Smooth muscle cell (in vitro differentiated cells): ENCODE results near the gene EBF3. TPM values are rescaled to one million over a fixed set of nuclear protein-coding genes. Genes with fewer than 3 reads are reported as not detected.

ENCODE experiments used
- DNase-seq: peaks from one replicate; lab custom pipeline; 2025; ENCODE audit not compliant: unreplicated experiment; lab: John Stamatoyannopoulos, UW
- H2AFZ ChIP-seq: fragments of 200-600 bp; sonication (generic); 2 replicates; pipeline ENCODE4 v1.6.0; 2016; ENCODE audit warnings: antibody characterized with exemption, low read depth, mild to moderate bottlenecking
- H3F3A ChIP-seq: fragments of 200-600 bp; sonication (generic); 2 replicates; pipeline ENCODE4 v1.6.0; 2017; ENCODE audit warnings: antibody characterized with exemption, low read depth
- H3K27ac ChIP-seq: fragments of 200-600 bp; sonication (generic); 2 replicates; pipeline ENCODE4 v1.5.1; 2016; ENCODE audit warnings: low read depth, mild to moderate bottlenecking
- H3K27me3 ChIP-seq: fragments of 200-600 bp; sonication (generic); 2 replicates; pipeline ENCODE4 v1.6.1; 2016; ENCODE audit warnings: low read depth, mild to moderate bottlenecking
- H3K36me3 ChIP-seq: fragments of 200-600 bp; sonication (generic); 2 replicates; pipeline ENCODE4 v1.5.1; 2016; ENCODE audit warnings: low read depth
- H3K4me1 ChIP-seq: fragments of 200-600 bp; sonication (generic); 2 replicates; pipeline ENCODE4 v1.5.1; 2016; ENCODE audit warnings: low read depth
- H3K4me2 ChIP-seq: fragments of 200-600 bp; sonication (generic); 2 replicates; pipeline ENCODE4 v1.6.0; 2016; ENCODE audit warnings: mild to moderate bottlenecking
- H3K4me3 ChIP-seq: fragments of 200-600 bp; sonication (generic); 2 replicates; pipeline ENCODE4 v1.5.1; 2016; ENCODE audit warnings: mild to moderate bottlenecking
- H3K79me2 ChIP-seq: fragments of 200-600 bp; sonication (generic); 2 replicates; pipeline ENCODE4 v1.6.0; 2016; ENCODE audit warnings: low read depth, mild to moderate bottlenecking
- H3K9ac ChIP-seq: fragments of 200-600 bp; sonication (generic); 2 replicates; pipeline ENCODE4 v1.6.0; 2016; ENCODE audit warnings: low read depth
- H3K9me3 ChIP-seq: fragments of 200-600 bp; sonication (generic); replicated peaks from 2 replicates; pipeline ENCODE4 v1.5.1; 2016; ENCODE audit warnings: low read depth
- H4K20me1 ChIP-seq: fragments of 200-600 bp; sonication (generic); 2 replicates; pipeline ENCODE4 v1.6.0; 2016; ENCODE audit warnings: low read depth
- WGBS: methylation state at CpG from one replicate; pipeline ENCODE4 v1.1.7; 2016; ENCODE audit warnings: low lambda C conversion rate; 5-methylcytosine and 5-hydroxymethylcytosine counted together
- polyA plus RNA-seq: library from polyadenylated mRNA; unstranded; fragments of >200 nt; fragmentation: Nextera tagmentation; extraction: Ambion mirVana; gene quantifications from 2 replicates; pipeline ENCODE4 v1.2.1, GENCODE V29; 2016
- total RNA-seq: library from RNA; depleted of rRNA; stranded (reverse); fragments of >200 nt; gene quantifications from 2 replicates; pipeline ENCODE4 v1.2.3, GENCODE V29; 2014
- TF ChIP-seq, protein P1 (sequence below): fragments of 200-600 bp; sonication (generic); IDR thresholded peaks from 2 replicates; pipeline ENCODE4 v1.5.1; 2017; ENCODE audit warnings: borderline replicate concordance, mild to moderate bottlenecking, antibody characterized with exemption; ENCODE audit not compliant: insufficient read depth, poor library complexity, severe bottlenecking

Gene EBF3
- total and polyA plus RNA-seq, 2 experiments from 2014 or later: not detected

DNA sequence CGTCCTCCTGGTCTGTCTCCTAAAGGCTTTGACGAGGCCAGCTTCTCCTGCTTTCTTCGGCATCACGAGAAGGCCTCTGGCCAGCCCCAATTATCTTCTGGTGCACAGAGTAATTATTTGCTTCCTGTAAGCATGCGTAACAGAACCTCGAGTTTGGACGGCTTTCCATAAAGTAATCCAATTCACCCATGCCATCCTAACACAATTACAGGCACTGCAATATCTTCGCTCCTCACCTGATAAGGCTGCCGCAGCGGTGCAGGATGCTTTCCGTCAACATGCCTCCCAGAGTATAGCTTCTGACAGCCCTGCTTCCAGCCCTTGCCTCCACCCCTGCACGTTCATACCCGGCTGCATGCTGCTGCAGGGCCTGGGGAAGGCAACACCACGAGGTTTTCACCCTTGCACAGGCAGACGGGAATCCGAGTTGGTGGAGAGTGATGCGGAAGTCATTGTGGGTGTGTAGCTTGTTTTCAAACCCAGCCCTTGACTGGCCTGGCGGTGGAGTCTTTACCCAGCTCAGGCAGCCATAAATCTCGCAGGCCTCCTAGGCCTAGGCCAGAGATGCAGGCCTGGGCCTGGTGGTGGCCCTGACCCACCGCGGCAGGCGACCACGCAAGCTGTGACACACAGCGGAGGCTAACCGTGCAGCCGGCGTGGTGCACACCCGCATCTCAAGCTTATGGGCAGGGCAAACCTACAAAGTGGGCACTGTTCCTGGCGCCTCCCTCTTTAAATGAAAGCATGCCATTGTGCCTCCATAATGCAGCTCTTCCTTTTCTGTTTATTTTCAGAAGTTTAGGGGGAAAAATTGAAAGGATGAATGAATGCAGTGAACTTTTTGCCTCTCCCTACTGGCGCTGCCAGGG, 12.7 kb downstream of the EBF3 start:
- no peak for DNase-seq
- peaks cover 25% of the 10 kb centered on the region for H3K27me3 ChIP-seq
- TF ChIP-seq, protein P1, sequence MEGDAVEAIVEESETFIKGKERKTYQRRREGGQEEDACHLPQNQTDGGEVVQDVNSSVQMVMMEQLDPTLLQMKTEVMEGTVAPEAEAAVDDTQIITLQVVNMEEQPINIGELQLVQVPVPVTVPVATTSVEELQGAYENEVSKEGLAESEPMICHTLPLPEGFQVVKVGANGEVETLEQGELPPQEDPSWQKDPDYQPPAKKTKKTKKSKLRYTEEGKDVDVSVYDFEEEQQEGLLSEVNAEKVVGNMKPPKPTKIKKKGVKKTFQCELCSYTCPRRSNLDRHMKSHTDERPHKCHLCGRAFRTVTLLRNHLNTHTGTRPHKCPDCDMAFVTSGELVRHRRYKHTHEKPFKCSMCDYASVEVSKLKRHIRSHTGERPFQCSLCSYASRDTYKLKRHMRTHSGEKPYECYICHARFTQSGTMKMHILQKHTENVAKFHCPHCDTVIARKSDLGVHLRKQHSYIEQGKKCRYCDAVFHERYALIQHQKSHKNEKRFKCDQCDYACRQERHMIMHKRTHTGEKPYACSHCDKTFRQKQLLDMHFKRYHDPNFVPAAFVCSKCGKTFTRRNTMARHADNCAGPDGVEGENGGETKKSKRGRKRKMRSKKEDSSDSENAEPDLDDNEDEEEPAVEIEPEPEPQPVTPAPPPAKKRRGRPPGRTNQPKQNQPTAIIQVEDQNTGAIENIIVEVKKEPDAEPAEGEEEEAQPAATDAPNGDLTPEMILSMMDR: no peak
- no peaks in the 10 kb centered on the region for H3K36me3 ChIP-seq
- H2AFZ ChIP-seq: no peak overlapping the region
- H3K4me3 ChIP-seq: no peak overlapping the region
- peaks cover 6% of the 10 kb centered on the region for H3K4me1 ChIP-seq
- no peak overlapping the region for H3K9ac ChIP-seq
- WGBS: 84% methylated on average over 30 of the region's 30 CpGs
- H3F3A ChIP-seq: no peaks in the 10 kb centered on the region
- H3K27ac ChIP-seq: no peak overlapping the region
- H3K79me2 ChIP-seq: no peaks in the 10 kb centered on the region
- no peak overlapping the region for H3K4me2 ChIP-seq
- H4K20me1 ChIP-seq: no peaks in the 10 kb centered on the region
- H3K9me3 ChIP-seq: no peaks in the 10 kb centered on the region

DNA sequence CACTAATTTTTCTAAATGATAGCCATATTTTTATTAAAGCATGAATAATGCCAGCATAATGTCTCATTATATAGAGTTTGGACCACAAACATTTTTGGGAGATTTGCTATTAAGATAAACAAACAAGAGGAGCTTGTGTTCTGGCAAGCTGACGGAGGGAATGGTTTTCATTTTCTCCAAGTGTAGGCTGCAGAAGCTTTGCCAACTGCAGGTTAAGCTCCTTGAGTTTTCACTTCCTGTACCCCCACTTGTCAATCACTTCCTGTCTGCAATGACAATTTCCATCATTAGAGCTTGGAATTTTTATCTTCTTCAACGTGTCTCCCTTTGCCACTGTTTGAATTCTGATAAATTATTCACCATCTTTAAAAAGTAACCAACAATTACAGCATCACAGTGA, 13.4 kb downstream of the EBF3 start:
- Histone ChIP-seq H3K9me3 (no peaks in the 10 kb centered on the region), H3K27me3 (peaks cover 18% of the 10 kb centered on the region), H3K4me2 (peak overlapping the region; percentile 87), H3K36me3 (no peaks in the 10 kb centered on the region), H3K4me3 (no peak overlapping the region), H3K27ac (no peak overlapping the region), H3K4me1 (peaks cover 6% of the 10 kb centered on the region), H3K9ac (no peak overlapping the region), H2AFZ (no peak overlapping the region), H3F3A (no peaks in the 10 kb centered on the region), H3K79me2 (no peaks in the 10 kb centered on the region), H4K20me1 (no peaks in the 10 kb centered on the region)
- WGBS: 38% methylated on average over 2 of the region's 2 CpGs
- TF ChIP-seq, protein P1: no peak
- DNase-seq: no peak

- H2AFZ ChIP-seq: peak overlapping the region; percentile 83
- peak; percentile 26 for DNase-seq
- H3K27ac ChIP-seq: no peak overlapping the region
- peaks cover 6% of the 10 kb centered on the region for H3K4me1 ChIP-seq
- no peaks in the 10 kb centered on the region for H4K20me1 ChIP-seq
- H3K4me2 ChIP-seq: peak overlapping the region; percentile 87
- H3K27me3 ChIP-seq: peaks cover 10% of the 10 kb centered on the region
- H3K79me2 ChIP-seq: no peaks in the 10 kb centered on the region
- H3K36me3 ChIP-seq: no peaks in the 10 kb centered on the region
- no peak overlapping the region for H3K9ac ChIP-seq
- H3K9me3 ChIP-seq: no peaks in the 10 kb centered on the region
- H3F3A ChIP-seq: no peaks in the 10 kb centered on the region
- H3K4me3 ChIP-seq: peak overlapping the region; percentile 37
- TF ChIP-seq, protein P1: no peak
- 4% methylated on average over 11 of the region's 16 CpGs for WGBS
Measured at GRCh38 chr10:129949891-129950291, 14.2 kb downstream of the EBF3 start.

DNA sequence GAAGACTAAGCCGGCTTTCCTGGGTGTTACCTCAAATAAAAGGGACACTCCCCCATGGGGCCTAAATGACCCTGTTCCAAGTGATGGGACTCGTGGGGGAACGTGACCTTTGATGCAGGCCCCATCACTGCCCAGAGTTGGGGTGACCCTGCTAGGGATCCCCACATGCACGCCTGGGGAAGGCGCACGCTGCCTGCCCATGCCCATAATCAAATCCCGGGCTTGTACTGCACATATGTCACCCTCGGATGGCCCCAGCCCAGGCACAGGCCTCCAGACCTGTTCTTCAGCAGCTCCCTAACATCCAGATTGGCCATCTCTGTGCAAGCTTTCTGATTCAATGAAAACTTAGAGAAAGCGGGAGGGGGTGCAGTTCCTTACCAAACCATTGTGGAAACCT, 14.7 kb downstream of the EBF3 start:
- peaks cover 6% of the 10 kb centered on the region for H3K4me1 ChIP-seq
- H3F3A ChIP-seq: no peaks in the 10 kb centered on the region
- no peak overlapping the region for H3K4me2 ChIP-seq
- no peak overlapping the region for H3K4me3 ChIP-seq
- no peak for DNase-seq
- H4K20me1 ChIP-seq: no peaks in the 10 kb centered on the region
- H3K27ac ChIP-seq: no peak overlapping the region
- no peaks in the 10 kb centered on the region for H3K36me3 ChIP-seq
- H3K79me2 ChIP-seq: no peaks in the 10 kb centered on the region
- TF ChIP-seq, protein P1: no peak
- 95% methylated on average over 9 of the region's 9 CpGs for WGBS
- no peaks in the 10 kb centered on the region for H3K9me3 ChIP-seq
- peak overlapping the region; percentile 75 for H2AFZ ChIP-seq
- H3K27me3 ChIP-seq: peaks cover 6% of the 10 kb centered on the region
- no peak overlapping the region for H3K9ac ChIP-seq
